HG03521 (cell line): Measurements from ENCODE around the gene PRG3.

Experiments used
- ATAC-seq: cut with Tn5 transposase; IDR thresholded peaks from one replicate; pipeline ENCODE4 v1.9.1; 2021; ENCODE audit warnings: mild to moderate bottlenecking, moderate library complexity; ENCODE audit not compliant: unreplicated experiment

The PRG3 gene

DNA sequence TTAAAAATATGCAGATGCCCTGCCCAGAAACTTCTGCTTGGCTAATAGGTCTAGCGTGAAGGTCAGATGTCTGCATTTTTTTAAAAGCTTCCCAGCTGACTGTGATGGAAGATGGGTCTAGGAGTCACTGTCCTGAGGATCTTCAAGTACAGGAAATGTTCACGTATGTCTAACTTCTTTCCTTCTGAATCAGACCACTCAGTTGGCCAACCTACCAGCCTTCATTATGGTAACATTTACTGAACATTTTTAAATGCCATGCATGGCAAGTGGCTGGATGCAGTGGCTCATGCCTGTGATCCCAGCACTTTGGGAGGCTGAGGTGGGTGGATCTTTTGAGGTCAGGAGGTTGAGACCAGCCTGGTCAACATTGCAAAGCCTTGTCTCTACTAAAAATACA, 10.6 kb upstream of the PRG3 start:
- no peak for ATAC-seq

DNA sequence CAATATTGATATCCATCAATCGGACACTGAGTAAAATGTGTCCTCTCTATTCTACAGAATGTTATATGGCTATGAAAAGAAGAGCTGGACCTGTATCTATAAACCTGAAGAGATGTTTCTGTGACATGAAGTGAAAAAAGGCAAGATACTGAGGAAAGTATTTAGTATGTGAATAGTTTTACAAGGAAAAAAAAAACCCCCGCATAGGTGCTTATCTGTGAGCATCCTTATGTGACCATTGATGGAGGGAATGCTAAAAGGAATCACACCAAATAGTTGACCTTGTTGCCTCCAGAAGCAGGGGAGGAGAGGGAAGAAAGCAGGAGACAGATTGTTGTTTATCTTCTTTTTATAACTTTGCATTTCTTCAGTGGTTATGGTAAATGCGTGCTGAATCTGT, 10.2 kb upstream of the PRG3 start:
- no peak for ATAC-seq

DNA sequence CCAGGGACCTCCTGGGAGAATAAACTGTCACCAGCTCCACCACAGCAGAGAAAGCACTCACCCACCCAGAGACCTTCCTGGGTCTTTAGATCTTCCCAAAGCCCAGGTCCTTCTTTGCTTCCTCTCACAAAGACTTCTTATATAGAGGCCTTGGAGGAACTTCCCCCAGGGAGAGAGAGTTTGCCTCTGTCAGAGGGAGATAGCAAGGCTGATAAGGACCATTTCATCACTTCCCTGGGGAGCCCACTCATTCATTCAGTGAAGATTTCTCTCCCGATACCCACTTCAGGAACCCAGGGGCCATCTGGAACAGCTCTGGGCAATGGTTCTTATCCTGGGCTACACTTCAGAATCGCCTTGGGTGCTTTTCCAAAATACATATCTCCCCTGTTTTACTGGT, 9.6 kb upstream of the PRG3 start, which contains the start of gene PRG2:
Gene PRG2 (minus strand): TSS at position 116 of the 400 bp plus-strand sequence. CDS start 706 bp downstream, outside the sequence.
- no peak for ATAC-seq

DNA sequence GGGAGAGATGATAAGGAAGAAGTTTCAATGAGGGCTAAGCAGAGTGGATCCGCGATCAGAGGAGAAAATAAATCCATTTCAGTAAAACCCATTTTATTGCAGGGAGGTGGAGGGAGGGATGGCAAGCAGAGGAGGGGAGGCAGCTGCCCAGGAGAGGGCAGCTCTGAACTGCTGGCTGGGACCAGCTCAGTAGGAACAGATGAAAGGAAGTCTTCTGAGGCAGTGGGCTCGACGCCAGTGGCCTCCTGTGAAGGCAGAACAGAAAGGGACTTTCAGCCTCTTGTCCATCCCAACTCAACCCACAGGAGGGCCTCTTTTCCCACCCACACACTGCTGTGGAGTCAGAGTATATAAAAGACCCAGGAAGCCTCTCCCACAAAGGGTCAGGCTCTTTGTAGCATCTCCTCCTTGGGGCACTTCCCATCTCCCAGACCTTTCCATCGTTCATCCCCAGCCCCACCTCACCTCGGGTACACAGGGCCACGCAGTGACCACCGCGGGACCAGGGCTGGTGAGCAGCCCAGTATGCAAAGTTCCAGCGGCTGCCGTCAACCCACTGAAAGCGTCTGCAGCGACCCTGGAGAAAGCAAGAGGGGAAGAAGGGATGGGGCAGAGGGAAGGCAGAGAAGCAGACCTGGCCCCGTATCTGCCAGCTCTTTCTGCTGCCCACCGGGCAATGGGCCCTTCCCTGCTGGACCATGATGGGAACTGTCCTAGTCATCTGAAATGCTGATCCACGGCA, 6.5 kb upstream of the PRG3 start:
- ATAC-seq = no peak

DNA sequence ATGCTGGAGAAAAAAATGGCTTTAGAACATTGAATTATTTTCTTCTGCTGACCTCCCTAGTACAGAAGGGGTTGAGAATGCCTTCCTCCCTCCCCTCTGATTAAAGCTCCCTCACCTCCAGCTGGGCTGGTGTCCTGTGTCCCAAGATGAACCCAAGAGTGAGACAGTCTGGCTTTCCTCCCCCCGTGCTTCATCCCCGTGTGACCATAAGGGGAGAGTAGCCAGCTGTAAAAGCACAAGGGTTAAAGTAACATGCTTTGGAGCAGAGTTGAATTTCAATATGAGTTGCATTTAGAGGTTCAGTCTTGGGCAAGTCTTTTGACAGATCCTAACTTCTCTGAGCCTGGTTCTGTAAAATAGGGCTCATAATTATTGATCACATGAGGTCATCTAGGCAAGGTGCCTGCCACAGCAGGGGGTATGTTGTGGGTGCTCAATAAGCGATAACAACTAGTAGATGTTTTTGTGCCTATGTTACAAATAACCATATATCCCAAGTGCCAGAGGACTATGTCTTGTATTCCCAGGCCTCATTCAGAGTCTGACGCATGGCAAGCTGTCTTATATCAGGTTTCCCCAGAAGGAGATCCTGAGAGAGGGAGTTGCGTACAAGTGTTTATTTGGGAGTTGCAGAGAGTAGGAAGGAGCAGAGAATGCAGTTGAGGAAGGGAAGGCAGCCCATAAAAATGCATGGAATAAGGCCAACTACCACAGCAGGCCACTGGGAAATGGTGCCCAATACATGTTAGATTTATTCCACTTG, 5.4 kb upstream of the PRG3 start:
- ATAC-seq = no peak

DNA sequence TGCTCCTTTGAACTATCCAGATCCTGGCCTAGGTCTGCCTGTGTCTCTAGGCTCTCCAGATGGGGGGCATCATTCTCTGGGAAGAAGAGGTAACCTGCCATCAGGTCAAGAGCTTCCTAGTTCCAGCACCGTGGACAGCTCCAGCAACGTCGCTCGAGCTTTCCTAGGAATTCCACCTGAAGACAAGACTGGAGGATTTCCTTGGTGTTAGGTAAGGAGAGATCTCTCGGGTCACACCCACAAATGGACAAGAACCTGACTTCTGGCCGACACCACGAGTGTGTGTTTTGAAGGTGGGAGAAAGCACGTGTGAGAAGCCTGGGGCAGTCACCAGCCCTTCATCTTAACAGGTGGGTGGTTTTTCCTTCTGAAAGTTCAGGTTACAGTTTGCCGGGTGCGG, 1.2 kb downstream of the PRG3 start:
- no peak for ATAC-seq

DNA sequence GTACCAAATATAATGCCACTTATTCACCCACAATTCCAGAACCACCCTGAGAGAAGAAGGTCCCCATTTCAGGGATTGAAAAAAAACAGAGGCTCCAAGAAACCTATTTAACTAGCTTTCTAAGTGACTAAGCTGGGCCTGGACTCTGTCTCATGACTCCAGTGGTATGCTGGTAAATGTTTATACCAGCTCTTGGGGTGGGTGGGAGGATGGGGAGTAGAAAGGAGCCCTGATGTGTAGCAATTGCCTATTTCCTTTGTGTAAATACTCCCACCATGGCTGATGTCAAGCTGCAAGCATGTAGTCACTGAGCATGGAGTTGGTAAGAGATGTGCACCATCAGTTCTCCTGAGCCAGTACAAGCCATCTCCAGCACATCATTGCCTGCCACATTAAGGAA, 2.8 kb downstream of the PRG3 start:
- ATAC-seq = no peak

DNA sequence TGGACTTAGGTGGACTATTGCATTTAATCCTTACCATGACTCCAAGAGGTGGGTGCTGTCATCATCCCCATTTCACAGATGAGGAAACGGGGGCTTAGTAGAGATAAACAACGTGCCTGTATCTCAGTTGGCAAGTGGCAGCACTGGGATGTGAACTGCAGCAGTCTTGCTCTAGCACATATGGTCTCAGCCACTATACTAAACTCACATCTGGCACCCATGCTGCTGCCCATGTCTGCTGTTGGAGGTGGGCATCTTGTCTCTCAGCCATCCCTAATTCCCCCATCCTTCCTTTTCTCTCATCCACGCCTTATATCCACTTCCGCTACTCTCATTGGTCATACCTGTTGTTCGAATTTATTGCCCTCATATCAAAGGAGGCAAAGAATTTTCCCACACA, 3.8 kb downstream of the PRG3 start:
- no peak for ATAC-seq

DNA sequence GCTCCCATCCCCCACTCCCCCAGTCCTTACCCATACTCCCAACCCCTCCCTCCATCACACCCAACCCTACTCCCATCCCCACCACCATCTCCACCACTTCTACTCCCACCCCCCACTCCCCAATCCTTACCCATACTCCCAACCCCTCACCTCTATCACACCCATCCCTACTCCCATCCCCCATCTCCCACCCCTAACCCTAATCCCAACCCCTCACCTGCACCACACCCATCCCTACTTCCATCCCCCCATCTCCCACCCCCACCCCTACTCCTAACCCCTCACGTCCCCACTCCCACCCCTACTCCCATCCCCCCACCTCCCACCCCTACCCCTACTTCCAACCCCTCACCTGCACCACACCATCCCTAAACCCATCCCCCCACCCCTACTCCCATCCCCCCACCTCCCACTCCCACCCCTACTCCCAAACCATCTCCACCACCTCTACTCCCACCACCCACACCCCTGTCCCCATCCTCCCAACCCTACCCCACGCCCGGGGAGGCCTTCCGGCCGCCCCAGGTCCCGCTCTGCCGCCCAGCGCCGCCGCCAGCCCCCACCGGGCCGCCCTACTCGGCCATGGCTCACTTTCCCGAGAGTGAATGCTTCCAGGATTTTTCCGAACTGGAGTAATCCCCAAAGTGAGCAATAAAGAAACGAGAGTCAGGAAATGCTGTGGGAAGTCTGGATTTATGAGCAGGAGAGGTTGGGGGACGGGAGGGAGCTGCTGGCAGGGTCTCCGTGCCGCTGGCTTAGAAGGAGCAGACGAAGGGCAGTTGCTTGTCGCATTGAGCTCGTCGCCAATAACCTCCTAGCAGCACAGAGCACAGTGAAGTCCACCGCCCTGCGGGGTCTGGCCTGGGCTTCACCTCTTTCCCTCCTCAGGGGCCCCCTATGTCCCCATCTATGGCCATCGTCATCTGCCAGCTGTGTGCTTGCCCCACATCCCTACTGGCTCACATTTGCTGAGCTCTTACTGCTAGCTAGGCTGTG, 4.6 kb downstream of the PRG3 start:
- no peak for ATAC-seq

DNA sequence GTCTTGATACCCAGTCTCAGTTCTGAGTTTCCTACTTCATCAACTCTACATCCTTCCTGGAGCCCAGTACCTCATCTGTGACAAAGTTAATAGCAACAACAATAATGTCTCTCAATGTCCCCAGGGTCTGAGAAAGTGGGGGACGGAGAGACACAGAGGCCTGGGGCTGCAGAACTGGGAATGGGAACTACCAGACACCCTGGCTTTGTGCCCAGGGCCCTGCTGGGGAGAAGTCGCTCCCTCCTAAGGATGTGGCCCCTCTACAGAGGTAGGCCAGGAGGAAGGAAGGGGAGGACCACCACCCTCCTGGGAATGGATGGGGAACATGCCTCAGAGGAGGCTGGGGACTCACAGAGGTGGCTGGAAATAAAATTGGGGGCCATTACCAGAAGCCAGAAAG, 5.5 kb downstream of the PRG3 start:
- no peak for ATAC-seq

DNA sequence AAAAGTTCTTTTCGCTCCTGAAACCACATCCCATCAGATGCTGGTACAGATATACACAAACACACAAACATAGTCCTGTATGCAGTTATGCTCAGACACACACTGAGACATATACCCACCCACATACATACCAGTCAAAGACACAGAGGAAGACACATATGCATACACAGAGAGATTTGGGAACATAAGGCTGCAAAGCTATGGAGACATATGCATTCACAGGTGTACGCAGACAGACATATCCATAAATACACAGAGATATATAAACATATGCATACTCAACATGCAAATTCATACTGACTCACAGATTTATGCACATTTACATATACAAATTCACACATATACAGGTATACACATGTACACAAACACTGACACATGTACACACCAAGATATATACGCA, 6.0 kb downstream of the PRG3 start:
- no peak for ATAC-seq

DNA sequence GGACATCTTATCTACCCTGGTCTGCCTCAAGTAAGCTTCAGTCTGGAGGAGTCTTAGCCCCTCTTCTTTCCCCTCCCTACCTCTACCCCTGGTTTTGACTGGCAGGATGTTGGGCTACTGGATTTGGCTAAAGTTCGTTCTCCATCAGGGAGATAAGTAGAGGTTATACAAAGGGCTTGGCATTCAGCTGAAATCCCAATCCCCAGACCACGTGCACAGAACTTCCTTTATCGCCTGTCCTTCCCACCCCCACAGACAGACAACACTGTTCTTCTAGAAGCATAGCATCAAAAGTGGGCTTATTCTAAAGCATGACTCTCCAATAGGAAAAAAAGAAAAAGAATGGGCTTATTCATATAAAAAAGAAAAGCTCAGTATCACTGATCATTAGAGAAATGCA, 7.8 kb downstream of the PRG3 start:
- no peak for ATAC-seq

DNA sequence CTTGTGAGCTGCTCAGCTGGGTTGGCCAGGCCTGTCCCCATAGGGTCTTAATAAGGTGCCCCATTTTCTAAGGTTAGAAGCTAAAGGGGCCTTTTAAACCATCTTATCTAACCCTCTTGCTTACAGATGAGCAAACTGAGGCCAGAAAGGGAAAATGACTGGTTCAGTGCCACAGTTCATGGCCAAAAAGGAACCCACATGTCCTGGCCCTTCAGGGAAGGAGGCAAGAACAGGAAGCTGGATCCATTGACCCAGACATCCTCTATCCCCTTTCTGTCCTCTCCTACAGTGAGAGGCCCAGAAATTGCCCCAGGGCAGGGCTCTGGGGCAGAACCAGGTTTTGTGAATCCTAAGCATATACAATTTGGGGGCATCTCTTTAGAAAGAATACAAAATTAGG, 10.0 kb downstream of the PRG3 start:
- no peak for ATAC-seq

DNA sequence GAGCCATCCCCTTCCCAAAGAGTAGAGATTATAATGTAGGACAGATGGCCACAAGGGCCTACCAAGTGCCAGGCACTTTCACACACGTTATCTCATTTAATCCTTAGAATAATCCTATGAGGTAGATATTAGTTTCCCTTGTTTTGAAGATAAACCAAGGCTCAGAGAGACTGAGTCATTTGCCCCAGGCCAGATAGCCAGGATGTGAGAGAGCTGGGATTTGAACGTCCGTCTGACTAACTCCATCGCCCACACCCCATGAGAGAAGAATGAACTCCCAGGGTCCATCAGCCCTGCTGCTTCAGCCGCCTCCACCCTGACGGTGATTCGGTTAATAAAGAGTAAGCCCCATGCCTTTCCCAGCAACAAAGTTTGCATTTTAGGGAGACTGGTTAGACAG, 10.7 kb downstream of the PRG3 start:
- no peak for ATAC-seq

DNA sequence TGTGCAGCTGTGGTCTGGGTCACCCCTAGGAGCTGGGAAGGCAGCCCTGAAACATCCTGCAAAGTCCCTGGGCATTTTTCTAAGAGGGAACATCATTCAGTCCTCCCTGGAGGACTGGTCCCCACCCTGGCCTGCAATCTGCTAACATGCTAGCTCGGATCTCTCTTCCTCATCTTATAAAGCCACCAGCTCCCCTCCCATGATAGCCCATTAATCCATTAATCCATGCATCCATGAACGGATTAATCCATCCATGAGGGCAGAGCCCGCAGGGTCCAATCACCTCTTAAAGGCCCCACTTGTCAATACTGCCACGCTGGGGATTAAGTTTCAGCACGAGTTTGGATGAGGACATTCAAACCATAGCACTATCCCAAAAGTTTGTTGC, 12.1 kb downstream of the PRG3 start:
- ATAC-seq = no peak

DNA sequence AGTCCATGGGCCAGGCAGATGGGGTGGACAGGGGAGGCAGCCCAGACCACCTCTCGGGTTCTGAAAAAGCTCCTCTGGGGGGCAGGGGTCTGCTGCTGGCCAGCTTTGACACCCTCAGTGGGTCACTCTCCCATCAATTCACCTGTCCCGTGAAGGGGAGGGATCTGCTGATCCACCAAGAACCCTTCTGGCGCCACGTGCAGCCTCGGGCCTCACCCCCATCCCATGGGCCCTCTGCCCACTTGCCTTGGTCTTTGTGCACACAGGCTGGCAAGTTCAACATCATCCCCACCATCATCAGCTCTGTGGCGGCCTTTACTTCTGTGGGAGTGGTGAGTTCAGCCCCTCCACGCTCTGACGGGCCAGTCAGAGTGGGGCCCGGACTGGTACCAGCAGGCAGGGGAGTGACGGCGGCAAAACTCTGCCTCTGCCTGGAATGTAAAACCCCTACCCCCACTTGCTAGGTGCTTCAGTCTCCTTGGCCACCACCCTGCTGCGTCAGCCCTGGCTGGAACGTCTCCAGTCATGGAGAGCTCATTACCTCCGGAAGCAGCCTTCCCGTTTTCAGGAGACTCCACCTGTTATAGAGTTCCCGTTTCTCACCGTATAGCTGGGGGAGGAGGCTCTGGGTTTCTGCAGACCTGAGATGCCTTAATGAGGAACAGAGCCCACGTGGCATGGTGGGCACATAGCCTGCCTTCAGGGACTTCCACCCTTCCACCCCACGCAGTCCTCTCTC, 12.7 kb downstream of the PRG3 start:
- no peak for ATAC-seq

DNA sequence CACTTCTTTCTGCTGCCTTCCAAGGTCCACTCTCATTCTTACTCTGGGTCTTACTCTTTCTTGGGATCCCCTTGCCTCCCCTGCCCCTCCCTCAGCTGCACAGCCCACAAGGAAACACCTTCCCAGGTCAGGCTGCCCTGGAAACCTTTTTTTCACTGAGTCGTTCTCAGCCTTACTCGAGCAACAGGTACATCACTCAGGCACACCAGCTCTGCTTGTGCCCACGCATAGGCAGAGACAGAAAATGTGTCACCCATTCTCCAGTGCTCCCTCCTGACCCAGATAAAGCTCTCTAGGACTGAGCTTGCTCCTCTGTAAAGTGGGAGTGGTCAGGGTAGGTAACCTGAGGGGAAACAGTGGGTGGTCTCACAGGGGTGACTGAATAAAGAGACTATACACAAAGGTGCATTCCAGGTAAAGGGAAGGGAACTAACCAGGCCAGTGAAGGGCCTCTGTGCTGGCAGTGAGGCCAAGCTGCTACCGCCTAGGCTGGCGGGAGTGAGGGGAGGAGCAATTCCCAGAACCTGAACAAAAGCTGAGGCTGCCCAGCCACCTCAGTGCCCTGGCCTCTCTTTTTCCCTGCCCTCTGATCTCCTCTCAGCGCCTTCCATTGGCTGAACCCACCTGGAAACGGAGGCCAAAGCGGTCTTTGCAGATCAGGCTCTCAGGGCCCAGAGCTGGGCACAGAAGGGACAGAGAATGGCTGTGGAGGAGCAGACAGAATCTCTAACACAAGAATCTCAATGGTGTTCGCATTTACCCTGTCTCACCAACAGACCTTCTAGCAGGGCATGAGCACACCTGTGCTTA, 15.9 kb downstream of the PRG3 start:
- ATAC-seq = no peak

DNA sequence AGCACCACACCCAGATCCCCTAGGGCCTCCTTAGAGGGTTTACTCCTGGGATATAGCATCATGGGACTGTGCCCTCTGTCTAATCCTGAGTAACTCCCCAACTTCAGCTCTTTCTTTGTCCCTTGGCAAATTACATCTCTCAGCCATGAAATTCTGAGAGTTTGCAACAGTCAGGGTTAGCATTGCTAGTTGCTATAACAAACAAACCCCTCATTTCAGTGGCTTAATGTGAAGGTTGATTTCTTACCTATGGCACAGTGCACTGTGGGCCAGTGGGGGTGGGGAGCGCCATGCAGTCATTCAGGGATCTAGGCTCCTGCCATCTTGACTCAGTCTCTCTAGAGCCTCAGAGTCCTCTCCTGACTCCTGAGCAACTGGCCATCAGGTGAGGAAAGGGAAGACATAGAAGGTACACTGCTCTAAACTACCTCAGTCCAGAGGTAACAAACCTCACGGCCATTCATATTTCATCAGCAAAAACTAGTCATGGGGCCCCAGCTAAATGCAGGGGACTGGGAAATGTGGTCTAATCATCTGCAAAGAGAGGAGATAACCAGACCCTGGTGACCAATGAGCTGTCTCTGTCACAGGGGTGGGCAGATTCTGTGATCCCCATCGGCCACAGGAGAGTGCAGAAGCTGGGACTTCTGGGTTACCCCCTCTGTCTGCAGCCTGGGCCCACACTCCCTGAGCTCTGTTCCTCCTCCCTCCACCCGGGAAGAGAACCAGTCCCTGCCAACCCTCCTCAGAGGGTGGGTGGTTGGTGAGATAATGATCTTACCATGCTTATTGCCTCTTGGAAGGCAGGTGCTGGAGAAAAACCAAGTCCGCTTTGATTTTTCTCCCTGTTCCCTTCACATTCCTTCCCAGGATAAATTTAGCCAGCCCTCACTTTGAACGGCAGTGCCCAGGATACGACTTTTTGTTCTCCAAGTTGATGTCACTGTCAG, 17.5 kb downstream of the PRG3 start:
- ATAC-seq = no peak

DNA sequence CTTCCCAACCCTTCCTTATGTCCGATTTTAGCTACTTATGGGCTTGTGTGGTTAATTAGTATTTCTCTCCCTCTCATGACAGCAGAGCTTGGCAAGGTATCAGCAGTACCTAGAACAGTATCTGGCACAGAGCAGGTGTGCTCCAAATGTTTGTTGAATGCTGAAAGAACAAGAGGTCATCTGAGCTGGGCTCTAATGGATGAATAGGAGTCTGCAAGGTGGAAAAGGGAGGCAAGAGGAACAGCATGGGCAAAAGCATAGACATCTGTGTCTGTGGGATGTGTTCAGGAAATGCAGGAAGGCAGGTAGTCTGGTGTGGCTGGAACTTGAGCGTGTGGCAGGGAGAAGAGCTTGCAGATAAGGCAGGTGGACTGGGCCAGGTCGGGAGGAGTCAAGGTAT, 19.0 kb downstream of the PRG3 start:
- no peak for ATAC-seq
